WTC11 (cell line): ENCODE measurements around the gene SERTAD3. TPM values are rescaled to one million over a fixed set of nuclear protein-coding genes. Genes with fewer than 3 reads are reported as not detected.

Experiments used
- ATAC-seq: fragments of 200-7000 bp; cut with Tn5 transposase; 2 replicates; pipeline ENCODE4 v1.10.0; 2021; ENCODE audit warnings: mild to moderate bottlenecking, moderate library complexity
- CTCF ChIA-PET: fragments of 300-600 bp; sonication (Branson Sonifier 250); formaldehyde crosslinking; loops from one replicate; lab custom pipeline; 2021; ENCODE audit warnings: antibody characterized with exemption; lab: Charles Lee
- POLR2A ChIA-PET: fragments of 350-600 bp; sonication (Branson Sonifier 250); formaldehyde crosslinking; loops from one replicate; lab custom pipeline; 2021; ENCODE audit warnings: antibody characterized with exemption; lab: Charles Lee
- DNase-seq: peaks from one replicate; pipeline ENCODE4 v3.0.0; 2021; ENCODE audit warnings: low spot score
- H3K27ac Mint-ChIP-seq: 2 replicates; pipeline ENCODE4 v1.8.0; 2021; ENCODE audit warnings: mixed read lengths
- H3K27me3 Mint-ChIP-seq: 2 replicates; pipeline ENCODE4 v1.8.0; 2021; ENCODE audit warnings: low read depth, mild to moderate bottlenecking, moderate library complexity, mixed read lengths
- H3K36me3 Mint-ChIP-seq: 2 replicates; pipeline ENCODE4 v1.8.0; 2021; ENCODE audit warnings: mixed read lengths
- H3K4me1 Mint-ChIP-seq: 2 replicates; pipeline ENCODE4 v1.8.0; 2022; ENCODE audit warnings: mixed read lengths
- H3K4me3 Mint-ChIP-seq: 2 replicates; pipeline ENCODE4 v1.8.0; 2021; ENCODE audit warnings: mild to moderate bottlenecking, moderate library complexity, mixed read lengths
- H3K9me3 Mint-ChIP-seq: 2 replicates; pipeline ENCODE4 v1.8.0; 2021; ENCODE audit warnings: mixed read lengths
- CREM ChIP-seq: sonication (generic); formaldehyde crosslinking; IDR thresholded peaks from 2 replicates; pipeline ENCODE4 v1.8.1; 2022; ENCODE audit warnings: mild to moderate bottlenecking, missing genetic modification reagents, moderate library complexity
- EMX1 ChIP-seq: fragments of 250-450 bp; sonication (Bioruptor Pico); IDR thresholded peaks from 2 replicates; pipeline ENCODE4 v1.8.0; 2021; ENCODE audit warnings: mild to moderate bottlenecking
- ETV6 ChIP-seq: sonication (generic); formaldehyde crosslinking; IDR thresholded peaks from 2 replicates; pipeline ENCODE4 v1.8.1; 2022; ENCODE audit warnings: mild to moderate bottlenecking, missing genetic modification reagents
- FOXP1 ChIP-seq: sonication (generic); formaldehyde crosslinking; IDR thresholded peaks from 2 replicates; pipeline ENCODE4 v1.8.0; 2022; ENCODE audit warnings: missing genetic modification reagents, mild to moderate bottlenecking, moderate library complexity, borderline replicate concordance
- GTF2I ChIP-seq: fragments of 250-450 bp; sonication (Bioruptor Pico); conservative IDR thresholded peaks from 2 replicates; pipeline ENCODE4 v1.4.0; 2021; ENCODE audit warnings: mild to moderate bottlenecking
- HMGA2 ChIP-seq: fragments of 250-450 bp; sonication (Bioruptor Pico); IDR thresholded peaks from 2 replicates; pipeline ENCODE4 v1.4.0; 2021; ENCODE audit warnings: mild to moderate bottlenecking, moderate library complexity
- IRF1 ChIP-seq: sonication (generic); formaldehyde crosslinking; IDR thresholded peaks from 2 replicates; pipeline ENCODE4 v1.8.0; 2023; ENCODE audit warnings: missing genetic modification reagents
- KAT7 ChIP-seq: sonication (generic); formaldehyde crosslinking; IDR thresholded peaks from 2 replicates; pipeline ENCODE4 v1.8.1; 2023; ENCODE audit warnings: missing genetic modification reagents, mild to moderate bottlenecking, borderline replicate concordance
- MAX ChIP-seq: sonication (generic); formaldehyde crosslinking; IDR thresholded peaks from 2 replicates; pipeline ENCODE4 v1.8.0; 2022; ENCODE audit warnings: mild to moderate bottlenecking, missing genetic modification reagents
- NFATC4 ChIP-seq: fragments of 250-450 bp; sonication (Bioruptor Pico); IDR thresholded peaks from 2 replicates; pipeline ENCODE4 v1.9.0; 2021; ENCODE audit warnings: mild to moderate bottlenecking
- NFYB ChIP-seq: sonication (generic); formaldehyde crosslinking; conservative IDR thresholded peaks from 2 replicates; pipeline ENCODE4 v1.8.0; 2022; ENCODE audit warnings: low read depth, missing genetic modification reagents
- NR2C2 ChIP-seq: sonication (generic); formaldehyde crosslinking; IDR thresholded peaks from 2 replicates; pipeline ENCODE4 v1.8.0; 2022; ENCODE audit warnings: mild to moderate bottlenecking, missing genetic modification reagents
- OVOL2 ChIP-seq: fragments of 250-450 bp; sonication (Bioruptor Pico); IDR thresholded peaks from 2 replicates; pipeline ENCODE4 v1.9.0; 2021; ENCODE audit warnings: mild to moderate bottlenecking, borderline replicate concordance
- RORB ChIP-seq: fragments of 250-450 bp; sonication (Bioruptor Pico); IDR thresholded peaks from 2 replicates; pipeline ENCODE4 v1.9.0; 2021; ENCODE audit warnings: mild to moderate bottlenecking
- SOX15 ChIP-seq: fragments of 250-450 bp; sonication (Bioruptor Pico); IDR thresholded peaks from 2 replicates; pipeline ENCODE4 v1.9.0; 2021; ENCODE audit warnings: mild to moderate bottlenecking
- TEAD1 ChIP-seq: sonication (generic); formaldehyde crosslinking; IDR thresholded peaks from 2 replicates; pipeline ENCODE4 v1.8.0; 2022; ENCODE audit warnings: mild to moderate bottlenecking, missing genetic modification reagents
- TEAD4 ChIP-seq: sonication (generic); formaldehyde crosslinking; IDR thresholded peaks from 2 replicates; pipeline ENCODE4 v1.8.0; 2022; ENCODE audit warnings: mild to moderate bottlenecking, missing genetic modification reagents
- TP53 ChIP-seq: sonication (generic); formaldehyde crosslinking; IDR thresholded peaks from 2 replicates; pipeline ENCODE4 v1.8.1; 2023; ENCODE audit warnings: mild to moderate bottlenecking, missing genetic modification reagents
- ZBTB21 ChIP-seq: sonication (generic); formaldehyde crosslinking; IDR thresholded peaks from 2 replicates; pipeline ENCODE4 v1.8.1; 2023; ENCODE audit warnings: mild to moderate bottlenecking, missing genetic modification reagents, borderline replicate concordance
- ZNF121 ChIP-seq: sonication (generic); formaldehyde crosslinking; IDR thresholded peaks from 2 replicates; pipeline ENCODE4 v1.8.0; 2023; ENCODE audit warnings: missing genetic modification reagents
- ZNF263 ChIP-seq: sonication (generic); formaldehyde crosslinking; IDR thresholded peaks from 2 replicates; pipeline ENCODE4 v1.8.1; 2022; ENCODE audit warnings: low read depth, mild to moderate bottlenecking, moderate library complexity, missing genetic modification reagents
- ZNF512 ChIP-seq: sonication (generic); formaldehyde crosslinking; IDR thresholded peaks from 2 replicates; pipeline ENCODE4 v1.8.1; 2022; ENCODE audit warnings: missing genetic modification reagents, borderline replicate concordance
- ZSCAN18 ChIP-seq: fragments of 250-450 bp; sonication (Bioruptor Pico); IDR thresholded peaks from 2 replicates; pipeline ENCODE4 v2.1.2; 2022; ENCODE audit warnings: mild to moderate bottlenecking, moderate library complexity
- total RNA-seq: library from RNA; stranded (reverse); gene quantifications from 3 replicates; pipeline ENCODE4 v1.2.3, GENCODE V29; 2021
- TF ChIP-seq, protein P1 (sequence below): sonication (generic); formaldehyde crosslinking; conservative IDR thresholded peaks from 2 replicates; pipeline ENCODE4 v1.8.1; 2023; ENCODE audit warnings: mild to moderate bottlenecking, low read depth, missing genetic modification reagents, moderate library complexity
- TF ChIP-seq, protein P2 (sequence below): sonication (generic); formaldehyde crosslinking; IDR thresholded peaks from 2 replicates; pipeline ENCODE4 v1.8.1; 2023; ENCODE audit warnings: mild to moderate bottlenecking, missing genetic modification reagents, moderate library complexity
- TF ChIP-seq, protein P3 (sequence below): fragments of 200-600 bp; IDR thresholded peaks from 2 replicates; pipeline ENCODE4 v1.8.0; 2022; ENCODE audit warnings: antibody characterized with exemption

Gene SERTAD3
- total RNA-seq, 1 experiment from 2014 or later = 33.6 TPM

DNA sequence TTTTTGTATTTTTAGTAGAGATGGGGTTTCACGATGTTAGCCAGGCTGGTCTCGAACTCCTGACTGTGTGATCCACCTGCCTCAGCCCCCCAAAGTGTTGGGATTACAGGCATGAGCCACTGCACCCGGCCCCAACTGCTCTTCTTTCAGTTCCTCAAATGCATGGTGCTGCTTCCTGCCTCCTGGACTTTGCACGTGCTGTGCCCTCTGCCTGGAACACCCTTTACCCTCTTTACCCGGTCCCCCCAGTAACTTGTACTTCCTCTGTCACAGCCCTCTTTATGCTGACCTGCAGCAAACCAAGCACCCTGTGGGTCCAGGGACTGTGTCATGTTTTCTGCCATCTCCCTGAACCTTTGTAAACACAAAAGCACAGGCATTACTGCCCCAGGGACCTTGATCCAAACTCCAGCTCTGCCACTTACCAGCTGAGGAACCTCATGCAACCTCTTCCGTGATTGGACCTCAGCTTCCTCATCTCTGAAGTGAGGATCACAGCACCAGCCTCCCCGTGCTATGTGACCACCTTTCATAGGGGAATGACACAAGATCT, 17.6 kb upstream of the SERTAD3 start (continued):
- TF ChIP-seq, protein P1, sequence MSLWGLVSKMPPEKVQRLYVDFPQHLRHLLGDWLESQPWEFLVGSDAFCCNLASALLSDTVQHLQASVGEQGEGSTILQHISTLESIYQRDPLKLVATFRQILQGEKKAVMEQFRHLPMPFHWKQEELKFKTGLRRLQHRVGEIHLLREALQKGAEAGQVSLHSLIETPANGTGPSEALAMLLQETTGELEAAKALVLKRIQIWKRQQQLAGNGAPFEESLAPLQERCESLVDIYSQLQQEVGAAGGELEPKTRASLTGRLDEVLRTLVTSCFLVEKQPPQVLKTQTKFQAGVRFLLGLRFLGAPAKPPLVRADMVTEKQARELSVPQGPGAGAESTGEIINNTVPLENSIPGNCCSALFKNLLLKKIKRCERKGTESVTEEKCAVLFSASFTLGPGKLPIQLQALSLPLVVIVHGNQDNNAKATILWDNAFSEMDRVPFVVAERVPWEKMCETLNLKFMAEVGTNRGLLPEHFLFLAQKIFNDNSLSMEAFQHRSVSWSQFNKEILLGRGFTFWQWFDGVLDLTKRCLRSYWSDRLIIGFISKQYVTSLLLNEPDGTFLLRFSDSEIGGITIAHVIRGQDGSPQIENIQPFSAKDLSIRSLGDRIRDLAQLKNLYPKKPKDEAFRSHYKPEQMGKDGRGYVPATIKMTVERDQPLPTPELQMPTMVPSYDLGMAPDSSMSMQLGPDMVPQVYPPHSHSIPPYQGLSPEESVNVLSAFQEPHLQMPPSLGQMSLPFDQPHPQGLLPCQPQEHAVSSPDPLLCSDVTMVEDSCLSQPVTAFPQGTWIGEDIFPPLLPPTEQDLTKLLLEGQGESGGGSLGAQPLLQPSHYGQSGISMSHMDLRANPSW (CRISPR knock-in tag) = no peak
- TF ChIP-seq CREM (CRISPR knock-in tag) (no peak), OVOL2 (CRISPR knock-in tag) (no peak), HMGA2 (CRISPR knock-in tag) (no peak), ZBTB21 (CRISPR knock-in tag) (no peak)

DNA sequence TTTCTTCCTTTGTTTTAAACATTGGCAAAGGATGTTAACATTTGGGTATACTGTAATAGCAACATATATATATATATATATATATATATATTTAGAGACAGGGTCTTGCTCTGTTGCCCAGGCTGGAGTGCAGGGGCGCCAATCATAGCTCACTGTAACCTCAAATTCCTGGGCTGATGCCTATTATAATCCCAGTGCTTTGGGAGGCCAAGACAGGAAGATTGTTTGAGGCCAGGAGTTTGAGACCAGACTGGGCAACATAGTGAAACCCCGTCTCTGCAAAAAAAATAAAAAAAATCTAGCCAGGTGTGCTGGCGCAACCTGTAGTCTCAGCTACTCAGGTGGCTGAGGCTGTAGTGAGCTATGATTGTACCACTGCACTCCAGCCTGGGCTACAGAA, 16.1 kb upstream of the SERTAD3 start:
- Mint-ChIP-seq H3K9me3 (no peaks in the 10 kb centered on the region), H3K36me3 (no peaks in the 10 kb centered on the region), H3K27me3 (peaks cover 2% of the 10 kb centered on the region; the same call in 1 of the 2 replicates), H3K27ac (no peak overlapping the region), H3K4me3 (no peak overlapping the region), H3K4me1 (peaks cover 6% of the 10 kb centered on the region)
- ChIA-PET POLR2A (no interaction called here), CTCF (no interaction called here)
- TF ChIP-seq TP53 (no peak), FOXP1 (CRISPR knock-in tag) (no peak), NFATC4 (no peak), RORB (CRISPR knock-in tag) (no peak), IRF1 (CRISPR knock-in tag) (no peak), SOX15 (CRISPR knock-in tag) (no peak), ZSCAN18 (CRISPR knock-in tag) (no peak), ETV6 (CRISPR knock-in tag) (no peak), ZNF512 (CRISPR knock-in tag) (no peak), EMX1 (CRISPR knock-in tag) (no peak)
- TF ChIP-seq, protein P2, sequence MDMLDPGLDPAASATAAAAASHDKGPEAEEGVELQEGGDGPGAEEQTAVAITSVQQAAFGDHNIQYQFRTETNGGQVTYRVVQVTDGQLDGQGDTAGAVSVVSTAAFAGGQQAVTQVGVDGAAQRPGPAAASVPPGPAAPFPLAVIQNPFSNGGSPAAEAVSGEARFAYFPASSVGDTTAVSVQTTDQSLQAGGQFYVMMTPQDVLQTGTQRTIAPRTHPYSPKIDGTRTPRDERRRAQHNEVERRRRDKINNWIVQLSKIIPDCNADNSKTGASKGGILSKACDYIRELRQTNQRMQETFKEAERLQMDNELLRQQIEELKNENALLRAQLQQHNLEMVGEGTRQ = no peak
- ATAC-seq (no peak), DNase-seq (no peak)

DNA sequence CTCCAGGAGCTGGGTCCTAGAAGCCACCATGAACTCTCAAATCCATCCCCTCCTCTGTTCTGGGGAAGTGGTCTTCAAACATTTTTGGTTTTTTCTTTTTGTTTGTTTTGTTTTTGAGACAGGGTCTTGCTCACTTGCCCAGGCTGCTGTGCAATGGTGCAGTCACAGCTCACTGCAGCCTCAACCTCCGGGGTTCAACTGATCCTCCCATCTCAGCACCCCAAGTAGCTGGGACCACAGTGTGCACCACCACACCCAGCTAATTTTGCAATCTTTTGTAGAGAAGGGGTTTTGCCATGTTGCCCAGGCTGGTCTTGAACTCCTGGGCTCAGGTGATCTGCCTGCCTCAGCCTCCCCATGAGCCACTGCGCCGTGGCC, 14.5 kb upstream of the SERTAD3 start:
- DNase-seq (no peak), ATAC-seq (no peak)
- Mint-ChIP-seq H3K4me3 (no peak overlapping the region), H3K27me3 (no peaks in the 10 kb centered on the region), H3K4me1 (no peaks in the 10 kb centered on the region), H3K9me3 (no peaks in the 10 kb centered on the region), H3K36me3 (no peaks in the 10 kb centered on the region), H3K27ac (no peak overlapping the region)
- POLR2A ChIA-PET = no interaction called here
- CTCF ChIA-PET = no interaction called here
- TF ChIP-seq, protein P3, sequence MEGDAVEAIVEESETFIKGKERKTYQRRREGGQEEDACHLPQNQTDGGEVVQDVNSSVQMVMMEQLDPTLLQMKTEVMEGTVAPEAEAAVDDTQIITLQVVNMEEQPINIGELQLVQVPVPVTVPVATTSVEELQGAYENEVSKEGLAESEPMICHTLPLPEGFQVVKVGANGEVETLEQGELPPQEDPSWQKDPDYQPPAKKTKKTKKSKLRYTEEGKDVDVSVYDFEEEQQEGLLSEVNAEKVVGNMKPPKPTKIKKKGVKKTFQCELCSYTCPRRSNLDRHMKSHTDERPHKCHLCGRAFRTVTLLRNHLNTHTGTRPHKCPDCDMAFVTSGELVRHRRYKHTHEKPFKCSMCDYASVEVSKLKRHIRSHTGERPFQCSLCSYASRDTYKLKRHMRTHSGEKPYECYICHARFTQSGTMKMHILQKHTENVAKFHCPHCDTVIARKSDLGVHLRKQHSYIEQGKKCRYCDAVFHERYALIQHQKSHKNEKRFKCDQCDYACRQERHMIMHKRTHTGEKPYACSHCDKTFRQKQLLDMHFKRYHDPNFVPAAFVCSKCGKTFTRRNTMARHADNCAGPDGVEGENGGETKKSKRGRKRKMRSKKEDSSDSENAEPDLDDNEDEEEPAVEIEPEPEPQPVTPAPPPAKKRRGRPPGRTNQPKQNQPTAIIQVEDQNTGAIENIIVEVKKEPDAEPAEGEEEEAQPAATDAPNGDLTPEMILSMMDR = no peak
- TF ChIP-seq NR2C2 = no peak
- no peak for TF ChIP-seq ZNF263
- TF ChIP-seq TEAD4 = no peak
- no peak for TF ChIP-seq TEAD1
- no peak for TF ChIP-seq EMX1 (CRISPR knock-in tag)
- no peak for TF ChIP-seq MAX
- no peak for TF ChIP-seq NFYB (CRISPR knock-in tag)
- no peak for TF ChIP-seq ZNF121 (CRISPR knock-in tag)
- no peak for TF ChIP-seq KAT7
- no peak for TF ChIP-seq RORB (CRISPR knock-in tag)
- no peak for TF ChIP-seq GTF2I (CRISPR knock-in tag)
